GM19438 (cell line): Measurements from ENCODE around the gene MBNL2.
"Not testable (repeated sequence)": the region's sequence is repeated elsewhere in the genome, so short reads cannot be mapped to it uniquely, and the experiment has no call there.

ENCODE experiments used
- ATAC-seq: cut with Tn5 transposase; IDR thresholded peaks from one replicate; pipeline ENCODE4 v1.9.1; 2021; ENCODE audit warnings: low read depth; ENCODE audit not compliant: unreplicated experiment

Gene MBNL2

DNA sequence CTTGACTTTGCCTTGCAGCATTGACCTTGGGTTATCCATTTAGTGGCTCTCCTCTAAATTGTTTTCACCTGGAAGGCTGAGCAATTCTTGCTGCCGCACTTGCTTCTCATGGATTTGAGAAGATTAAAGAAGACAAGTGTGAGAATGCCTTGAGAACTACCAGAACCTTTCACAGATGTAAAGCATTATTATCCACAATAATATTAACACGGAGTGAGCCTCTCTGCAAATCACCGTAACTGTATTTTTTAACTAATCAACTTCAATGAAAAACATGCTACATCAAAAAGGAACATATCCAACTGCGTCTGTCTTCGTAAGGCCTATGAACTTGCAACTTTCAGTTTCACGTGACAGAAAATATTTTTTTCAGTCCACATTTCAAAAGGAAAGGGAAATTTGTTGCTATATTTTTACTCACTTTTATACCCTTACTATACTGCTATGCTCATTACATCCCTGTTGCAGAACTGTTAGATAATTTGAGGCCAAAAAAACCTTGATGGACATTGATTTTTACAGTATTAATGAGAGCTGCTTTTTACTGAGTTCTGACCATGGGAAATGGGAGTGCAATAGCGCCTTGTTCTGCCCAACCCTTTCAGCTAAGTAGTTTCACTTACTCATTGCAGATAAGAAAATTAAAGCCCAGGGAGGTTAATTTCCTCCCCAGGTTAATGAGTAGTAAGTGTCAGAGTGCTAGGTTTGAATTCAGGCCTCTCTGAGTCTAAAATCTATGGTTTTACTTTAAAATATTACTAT is 118.0 kb downstream of the MBNL2 start:
- ATAC-seq: no peak

DNA sequence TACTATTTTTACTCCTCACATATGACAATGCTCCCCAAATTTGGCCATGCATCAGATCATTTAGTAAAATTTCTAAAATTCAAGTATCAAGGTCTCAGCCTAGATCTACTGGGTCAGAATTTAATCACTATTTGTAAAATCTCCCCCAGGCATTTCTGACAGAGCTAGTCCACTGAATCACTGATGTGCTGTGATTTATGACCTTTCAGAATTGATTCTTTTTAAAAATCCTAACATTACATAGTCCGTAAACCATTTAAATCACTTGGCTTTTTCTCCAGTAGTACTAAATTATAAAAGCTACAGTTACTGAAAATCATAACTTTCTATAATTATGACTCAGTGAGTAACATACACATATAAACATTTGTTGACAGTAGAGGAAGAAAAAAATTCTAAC is 119.0 kb downstream of the MBNL2 start:
- no peak for ATAC-seq

DNA sequence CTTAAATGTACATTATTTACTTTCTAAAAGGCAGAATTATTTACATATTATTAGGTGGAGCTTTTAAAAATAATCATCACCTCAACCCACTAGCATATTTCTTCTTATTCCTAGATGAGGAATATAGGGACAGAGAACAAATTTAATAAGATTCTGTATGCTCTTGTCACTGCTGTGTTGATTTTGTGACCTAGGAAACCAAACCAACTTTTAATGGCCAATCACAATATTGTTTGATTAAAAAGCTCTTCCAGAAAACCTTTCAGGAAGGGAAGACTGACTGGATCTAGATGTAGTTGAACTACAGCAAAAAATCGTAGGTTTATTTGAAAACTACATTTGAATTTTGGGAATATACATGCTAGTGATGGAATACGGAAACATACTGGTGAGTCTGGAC is 120.0 kb downstream of the MBNL2 start:
- ATAC-seq: no peak

DNA sequence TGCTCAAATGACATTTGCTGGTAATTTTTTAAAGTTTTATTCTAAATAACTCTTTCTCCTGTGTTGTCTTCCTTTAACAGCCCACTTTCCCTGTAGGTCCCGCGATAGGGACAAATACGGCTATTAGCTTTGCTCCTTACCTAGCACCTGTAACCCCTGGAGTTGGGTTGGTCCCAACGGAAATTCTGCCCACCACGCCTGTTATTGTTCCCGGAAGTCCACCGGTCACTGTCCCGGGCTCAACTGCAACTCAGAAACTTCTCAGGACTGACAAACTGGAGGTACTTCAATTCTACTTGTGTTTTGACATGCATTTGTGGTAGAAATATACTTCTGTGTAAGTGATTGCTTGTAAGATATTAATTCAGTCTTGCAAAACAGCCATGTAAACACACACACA is 120.8 kb downstream of the MBNL2 start:
- ATAC-seq: no peak

DNA sequence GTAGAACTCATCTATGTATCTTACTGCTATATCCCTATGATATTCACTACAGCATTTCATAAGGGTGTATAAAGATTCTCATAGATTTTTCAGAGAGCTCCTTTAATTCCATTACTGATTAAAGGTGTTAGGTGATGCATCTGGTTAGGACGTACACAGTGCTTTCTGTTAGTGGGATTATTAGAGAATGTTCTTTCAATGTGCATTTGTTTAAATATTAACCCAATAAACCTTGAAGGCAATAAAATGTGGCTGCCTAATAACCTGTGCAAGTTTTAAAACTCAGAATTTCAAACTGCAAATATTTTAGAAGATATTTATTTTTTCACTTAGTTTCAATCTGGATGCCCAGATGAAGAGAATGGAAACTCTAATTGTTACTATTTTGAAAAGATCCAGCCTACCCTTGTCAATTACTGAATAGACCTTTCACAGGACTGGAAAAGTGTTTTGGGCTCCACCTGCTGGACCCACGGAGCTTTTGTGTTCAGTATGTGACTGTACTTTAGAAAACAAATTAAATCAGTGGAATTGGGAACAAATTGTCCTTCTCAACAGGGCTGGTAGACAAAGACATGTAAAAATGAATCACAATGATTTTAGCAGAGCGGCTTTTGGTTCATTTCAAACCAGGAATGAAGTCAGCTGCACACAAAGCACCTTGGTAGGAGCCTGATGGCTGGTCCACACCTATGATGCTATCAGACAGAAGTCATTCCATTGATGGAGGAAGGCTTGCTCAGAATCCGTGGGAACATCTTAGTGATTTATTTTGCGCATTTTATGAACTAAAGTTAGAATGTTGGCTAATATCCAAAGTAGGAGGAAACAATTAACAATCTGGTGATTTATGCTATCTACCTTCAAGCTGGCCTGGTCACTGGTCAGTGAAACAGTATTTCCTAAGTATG is 122.4 kb downstream of the MBNL2 start:
- ATAC-seq: peak; percentile 80

DNA sequence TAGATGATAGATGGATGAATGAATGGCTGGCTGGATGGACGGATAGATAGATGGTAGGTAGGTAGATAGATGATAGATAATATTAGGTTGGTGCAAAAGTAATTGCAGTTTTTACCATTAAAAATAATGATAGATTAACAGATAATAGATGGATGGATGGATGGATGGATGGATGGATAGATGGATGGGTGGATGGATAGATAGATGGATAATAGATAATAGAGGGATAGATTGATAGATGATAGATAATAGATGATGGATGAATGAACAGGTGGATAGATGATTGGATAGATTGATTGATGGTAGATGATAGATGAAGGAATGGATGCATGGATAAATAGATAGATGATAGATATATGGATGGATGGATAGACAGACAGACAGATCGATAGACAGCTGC is 124.0 kb downstream of the MBNL2 start:
- no peak for ATAC-seq

DNA sequence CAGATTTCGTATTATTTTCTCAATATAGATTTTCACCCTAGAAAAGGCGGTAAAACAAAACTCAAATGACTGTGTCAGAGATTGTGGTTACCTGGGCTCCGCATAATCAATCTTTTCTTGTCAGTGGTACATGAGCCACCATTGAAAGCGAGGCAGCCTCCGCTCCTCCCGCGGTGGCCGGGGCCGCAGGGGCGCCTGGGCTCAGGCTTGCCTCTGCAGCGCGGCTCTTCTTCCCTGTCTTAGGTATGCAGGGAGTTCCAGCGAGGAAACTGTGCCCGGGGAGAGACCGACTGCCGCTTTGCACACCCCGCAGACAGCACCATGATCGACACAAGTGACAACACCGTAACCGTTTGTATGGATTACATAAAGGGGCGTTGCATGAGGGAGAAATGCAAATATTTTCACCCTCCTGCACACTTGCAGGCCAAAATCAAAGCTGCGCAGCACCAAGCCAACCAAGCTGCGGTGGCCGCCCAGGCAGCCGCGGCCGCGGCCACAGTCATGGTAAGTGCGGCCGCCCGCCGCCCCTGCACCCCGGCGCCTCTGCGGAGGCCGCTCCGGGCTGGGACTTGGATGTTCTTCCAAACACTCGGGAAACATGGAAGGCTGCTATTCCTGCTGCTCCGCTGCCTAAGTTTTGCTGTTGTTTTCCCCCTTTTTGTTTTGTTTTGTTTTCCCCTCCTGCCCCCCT is 124.6 kb downstream of the MBNL2 start:
- no peak for ATAC-seq

GRCh38 chr13:97347255-97347932 is 125.3 kb downstream of the MBNL2 start:
- no peak for ATAC-seq

- no peak for ATAC-seq
These were observed 126.5 kb downstream of the MBNL2 start for GRCh38 chr13:97348569-97349100.

- not testable (repeated sequence) for ATAC-seq
These were observed 129.9 kb downstream of the MBNL2 start for GRCh38 chr13:97352012-97352411.

DNA sequence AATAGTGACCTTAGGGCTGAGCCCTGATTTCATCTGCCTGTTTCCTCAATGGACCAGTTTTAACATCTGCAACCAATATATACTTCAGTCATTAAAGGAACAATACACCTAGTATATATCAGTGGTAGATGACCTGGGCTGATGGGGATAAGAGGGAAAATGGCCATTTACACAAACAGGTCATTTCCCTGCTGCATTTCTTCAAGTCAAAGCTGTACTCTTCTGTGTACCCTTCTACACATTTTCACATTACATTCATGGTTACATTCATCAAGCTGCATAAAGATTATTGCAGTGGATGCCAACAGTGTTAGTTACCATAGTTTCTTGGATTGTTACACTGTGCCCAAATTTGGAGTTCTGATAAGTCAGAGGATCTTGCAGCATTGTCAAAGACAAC is 130.7 kb downstream of the MBNL2 start:
- ATAC-seq: no peak

DNA sequence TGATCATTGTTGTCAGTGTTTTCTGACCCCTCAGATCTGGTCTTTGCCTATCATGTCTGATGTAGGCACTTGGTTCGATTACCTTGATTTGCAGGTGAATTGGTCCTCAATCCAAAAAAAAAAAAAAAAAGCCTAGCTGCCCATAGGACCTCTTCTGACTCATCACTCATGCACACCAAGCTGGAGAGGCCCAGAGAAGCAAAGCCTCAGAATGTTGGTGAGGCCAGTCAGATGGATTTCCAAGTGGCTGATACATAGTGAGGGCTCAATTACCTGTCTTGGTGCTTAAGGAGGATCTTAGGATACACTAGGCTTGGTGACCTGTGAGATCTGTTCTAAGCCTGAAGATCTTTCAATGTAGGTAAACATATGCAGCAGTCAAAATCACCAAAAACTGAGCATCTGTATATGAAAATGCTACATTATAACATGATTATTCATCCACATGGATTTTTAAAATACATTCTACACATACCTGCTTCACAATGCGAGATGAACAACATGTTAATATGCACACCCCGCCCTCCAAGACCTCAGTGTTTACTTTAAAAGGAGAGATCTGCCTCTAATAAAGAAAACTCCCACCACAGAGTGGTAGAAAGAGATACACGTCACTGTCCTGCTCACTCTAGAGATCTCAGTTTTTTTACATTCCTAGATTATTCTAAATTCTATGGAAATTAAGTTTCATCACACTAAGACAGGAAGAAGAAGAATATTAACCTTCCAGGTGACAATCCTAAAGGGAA is 132.0 kb downstream of the MBNL2 start:
- ATAC-seq: no peak

DNA sequence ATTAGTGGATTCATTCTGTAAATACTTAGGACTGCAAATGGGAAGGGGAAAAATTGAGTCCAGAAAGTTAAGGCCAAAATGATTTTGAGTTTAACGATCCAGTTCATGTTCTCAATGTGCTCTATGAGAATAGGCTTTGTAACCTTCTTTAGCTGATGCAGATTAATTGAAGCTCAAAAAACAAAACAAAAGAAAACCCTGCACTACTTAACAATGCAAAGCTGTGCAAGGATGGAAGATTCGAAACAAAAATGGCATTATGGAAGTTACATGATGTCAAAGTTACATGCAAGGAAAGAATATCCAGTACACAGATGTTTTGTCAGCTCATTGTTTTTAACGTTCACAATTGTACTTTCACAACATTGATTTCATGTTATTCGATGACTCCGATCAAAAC is 132.7 kb downstream of the MBNL2 start:
- no peak for ATAC-seq

DNA sequence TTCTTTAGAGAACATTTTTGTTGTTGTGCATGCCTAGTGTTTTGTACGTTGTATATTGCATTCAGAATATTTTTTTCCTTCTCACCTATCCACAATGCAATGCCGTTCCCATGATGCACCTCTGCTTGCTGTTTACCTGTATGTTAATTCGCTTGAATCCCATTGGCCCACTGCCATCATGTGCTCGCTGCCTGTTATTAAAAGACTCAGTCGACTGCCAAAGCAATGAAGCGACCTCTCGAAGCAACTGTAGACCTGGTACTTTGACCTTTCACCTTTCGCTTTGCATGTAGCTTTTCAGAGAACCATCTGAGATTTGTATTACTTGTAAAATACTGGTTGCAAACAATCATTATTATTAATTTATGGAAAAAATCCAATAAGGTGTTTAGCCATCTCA is 134.5 kb downstream of the MBNL2 start:
- ATAC-seq: no peak

DNA sequence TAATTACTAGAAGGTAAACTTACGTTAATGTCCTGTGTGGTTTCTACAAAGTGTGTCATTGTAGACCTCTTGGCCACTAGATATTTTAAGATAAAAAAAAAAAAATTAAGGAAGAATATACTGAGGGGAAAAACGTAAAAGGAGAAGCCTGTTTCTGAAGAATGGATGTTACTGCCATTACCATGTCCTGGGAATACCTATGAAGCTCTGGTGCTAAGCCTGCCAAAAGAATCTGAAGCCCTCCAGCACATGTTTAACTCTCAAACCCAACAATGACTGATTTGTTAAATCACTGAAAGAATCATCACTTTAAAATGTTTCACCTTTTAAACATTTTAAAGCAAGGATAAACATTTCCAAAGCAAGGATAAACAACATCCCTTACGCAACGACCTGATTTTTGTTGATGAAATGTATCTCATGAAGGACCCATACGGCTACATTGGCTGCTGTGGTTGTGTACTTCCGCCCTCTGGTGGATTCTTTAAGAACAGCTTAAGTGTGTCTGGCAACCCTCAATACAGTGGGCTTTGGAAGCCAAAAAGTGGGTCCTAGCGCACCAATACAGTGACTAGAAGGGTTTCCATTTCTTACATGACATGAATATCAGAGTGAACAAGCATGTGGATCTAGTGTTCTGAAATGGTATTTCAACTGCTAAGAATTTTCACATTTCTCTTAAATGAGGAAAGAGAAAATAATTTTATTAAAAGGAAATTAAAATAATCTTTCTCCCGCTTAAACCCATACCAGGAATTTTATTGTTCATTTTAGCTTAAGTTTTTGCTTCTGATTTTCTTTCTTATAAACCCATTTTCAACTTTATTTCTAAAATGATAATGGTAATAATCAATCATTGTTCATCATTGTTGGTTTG is 137.3 kb downstream of the MBNL2 start:
- peak; percentile 98 for ATAC-seq

DNA sequence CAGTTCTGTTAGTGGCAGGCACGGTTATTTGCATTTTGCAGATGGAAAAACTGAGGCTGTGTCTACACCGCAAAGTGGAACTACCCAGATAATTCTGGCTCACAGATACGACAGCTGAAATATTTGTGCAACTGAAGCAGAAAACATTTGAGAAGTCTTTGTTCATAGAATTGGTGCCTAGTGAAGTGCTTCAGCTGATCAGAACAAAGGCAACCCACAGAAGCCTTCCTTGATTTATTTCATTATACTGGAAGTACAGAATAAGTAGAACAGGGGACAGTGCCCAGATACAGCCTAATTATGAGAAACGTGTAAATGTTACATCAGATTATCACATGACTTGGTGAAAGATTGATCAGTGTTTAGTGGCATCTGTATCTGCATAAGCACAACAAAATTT is 138.5 kb downstream of the MBNL2 start:
- ATAC-seq: no peak

DNA sequence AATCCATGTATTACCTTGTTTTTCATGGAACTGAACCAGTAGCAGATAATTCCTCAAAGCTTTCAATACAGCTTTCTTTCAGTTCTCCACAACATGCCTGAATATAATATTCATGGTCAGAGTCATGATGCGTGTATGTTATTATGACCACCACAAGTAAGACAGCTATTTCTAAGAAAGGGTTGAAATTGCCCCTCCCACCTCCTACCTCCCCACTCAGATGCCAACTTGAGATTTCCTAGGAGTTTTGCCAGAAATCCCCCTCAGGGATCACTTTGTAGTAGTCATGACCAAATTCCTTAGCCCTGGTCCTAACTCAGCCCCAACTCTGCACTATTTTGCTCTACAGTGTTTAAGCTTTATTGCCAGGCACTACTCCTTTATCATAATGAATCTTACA is 141.9 kb downstream of the MBNL2 start:
- no peak for ATAC-seq

GRCh38 chr13:97364827-97365226 is 142.7 kb downstream of the MBNL2 start:
- no peak for ATAC-seq

GRCh38 chr13:97366172-97366688 is 144.1 kb downstream of the MBNL2 start:
- ATAC-seq: no peak
